OCI-LY1 (cell line): ENCODE measurements around the gene RUNX1.

ENCODE experiments used
- H2AFZ ChIP-seq: fragments of 200-600 bp; sonication (generic), shearing (Covaris generic); 2 replicates; pipeline ENCODE4 v1.6.0; 2014; ENCODE audit warnings: antibody characterized with exemption, mild to moderate bottlenecking, low read length
- H3F3A ChIP-seq: fragments of 200-600 bp; sonication (generic), shearing (Covaris generic); 2 replicates; pipeline ENCODE4 v1.6.0; 2014; ENCODE audit warnings: mild to moderate bottlenecking, antibody characterized with exemption, low read length, moderate library complexity; ENCODE audit not compliant: insufficient read depth
- H3K27ac ChIP-seq: fragments of 200-600 bp; sonication (generic); 2 replicates; pipeline ENCODE4 v1.5.1; 2014; ENCODE audit warnings: low read length, mixed run types, mild to moderate bottlenecking, low read depth; ENCODE audit not compliant: poor library complexity, severe bottlenecking
- H3K27me3 ChIP-seq: fragments of 200-600 bp; sonication (generic); 2 replicates; pipeline ENCODE4 v1.6.0; 2014; ENCODE audit warnings: antibody characterized with exemption, mild to moderate bottlenecking, low read length, moderate library complexity; ENCODE audit not compliant: insufficient read depth
- H3K36me3 ChIP-seq: fragments of 200-600 bp; sonication (generic); 2 replicates; pipeline ENCODE4 v1.6.1; 2014; ENCODE audit warnings: mild to moderate bottlenecking, antibody characterized with exemption, low read length, moderate library complexity, mixed read lengths; ENCODE audit not compliant: insufficient read depth
- H3K4me1 ChIP-seq: fragments of 200-600 bp; sonication (generic); 2 replicates; pipeline ENCODE4 v1.5.1; 2014; ENCODE audit warnings: mild to moderate bottlenecking, low read length, moderate library complexity; ENCODE audit not compliant: insufficient read depth, severe bottlenecking
- H3K4me2 ChIP-seq: fragments of 200-600 bp; sonication (generic), shearing (Covaris generic); 2 replicates; pipeline ENCODE4 v1.6.1; 2014; ENCODE audit warnings: low read length
- H3K4me3 ChIP-seq: fragments of 200-600 bp; sonication (generic); 2 replicates; pipeline ENCODE4 v1.5.1; 2014; ENCODE audit warnings: low read length, low read depth, mild to moderate bottlenecking, mixed read lengths; ENCODE audit not compliant: poor library complexity, severe bottlenecking
- H3K79me2 ChIP-seq: fragments of 200-600 bp; shearing (Covaris generic); 2 replicates; pipeline ENCODE4 v1.6.1; 2016; ENCODE audit warnings: mixed run types, low read length, mixed read lengths; ENCODE audit not compliant: insufficient read depth
- H3K9ac ChIP-seq: fragments of 200-600 bp; sonication (generic), shearing (Covaris generic); 2 replicates; pipeline ENCODE4 v1.6.1; 2014; ENCODE audit warnings: mild to moderate bottlenecking, low read length, mixed read lengths
- H3K9me2 ChIP-seq: fragments of 200-600 bp; sonication (generic), shearing (Covaris generic); 2 replicates; pipeline ENCODE4 v1.6.1; 2014; ENCODE audit warnings: low read depth, mild to moderate bottlenecking, low read length, mixed read lengths
- H3K9me3 ChIP-seq: fragments of 200-600 bp; shearing (Covaris generic); 2 replicates; pipeline ENCODE4 v1.6.1; 2014; ENCODE audit warnings: low read length, mixed read lengths
- H4K20me1 ChIP-seq: fragments of 200-600 bp; sonication (generic), shearing (Covaris generic); 2 replicates; pipeline ENCODE4 v1.6.0; 2016; ENCODE audit warnings: mild to moderate bottlenecking, low read length; ENCODE audit not compliant: insufficient read depth
- EZH2 ChIP-seq: fragments of 200-600 bp; sonication (generic), shearing (Covaris generic); IDR thresholded peaks from 2 replicates; pipeline ENCODE4 v1.8.0; 2017; ENCODE audit warnings: borderline replicate concordance, mixed run types, mild to moderate bottlenecking, antibody characterized with exemption, low read length, moderate library complexity, mixed read lengths
- TF ChIP-seq, protein P1 (sequence below): fragments of 200-600 bp; sonication (generic), shearing (Covaris generic); IDR thresholded peaks from 2 replicates; pipeline ENCODE4 v1.5.1; 2017; ENCODE audit warnings: mild to moderate bottlenecking, antibody characterized with exemption, low read length, moderate library complexity, mixed read lengths

The RUNX1 gene

DNA sequence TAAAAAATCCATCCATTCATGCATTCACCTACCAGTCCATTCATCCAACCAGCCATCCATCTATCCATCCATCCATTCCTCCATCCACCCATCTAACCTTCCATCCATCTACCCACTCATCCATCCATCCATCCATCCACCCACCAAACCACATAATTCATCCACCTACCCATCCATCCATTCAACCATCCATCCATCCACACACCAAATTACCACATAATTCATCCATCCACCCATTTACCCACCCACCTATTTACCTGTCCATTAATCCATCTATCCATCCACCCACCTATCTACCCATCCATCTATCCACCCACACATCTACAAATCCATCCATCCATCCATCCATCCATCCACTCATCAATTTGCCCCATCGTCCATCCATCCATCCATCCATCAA, 308.9 kb downstream of the RUNX1 start:
- no peaks in the 10 kb centered on the region for H3K4me1 ChIP-seq
- no peak overlapping the region for H3K4me2 ChIP-seq
- no peaks in the 10 kb centered on the region for H4K20me1 ChIP-seq
- H3K79me2 ChIP-seq: no peaks in the 10 kb centered on the region
- TF ChIP-seq EZH2: no peak
- TF ChIP-seq, protein P1, sequence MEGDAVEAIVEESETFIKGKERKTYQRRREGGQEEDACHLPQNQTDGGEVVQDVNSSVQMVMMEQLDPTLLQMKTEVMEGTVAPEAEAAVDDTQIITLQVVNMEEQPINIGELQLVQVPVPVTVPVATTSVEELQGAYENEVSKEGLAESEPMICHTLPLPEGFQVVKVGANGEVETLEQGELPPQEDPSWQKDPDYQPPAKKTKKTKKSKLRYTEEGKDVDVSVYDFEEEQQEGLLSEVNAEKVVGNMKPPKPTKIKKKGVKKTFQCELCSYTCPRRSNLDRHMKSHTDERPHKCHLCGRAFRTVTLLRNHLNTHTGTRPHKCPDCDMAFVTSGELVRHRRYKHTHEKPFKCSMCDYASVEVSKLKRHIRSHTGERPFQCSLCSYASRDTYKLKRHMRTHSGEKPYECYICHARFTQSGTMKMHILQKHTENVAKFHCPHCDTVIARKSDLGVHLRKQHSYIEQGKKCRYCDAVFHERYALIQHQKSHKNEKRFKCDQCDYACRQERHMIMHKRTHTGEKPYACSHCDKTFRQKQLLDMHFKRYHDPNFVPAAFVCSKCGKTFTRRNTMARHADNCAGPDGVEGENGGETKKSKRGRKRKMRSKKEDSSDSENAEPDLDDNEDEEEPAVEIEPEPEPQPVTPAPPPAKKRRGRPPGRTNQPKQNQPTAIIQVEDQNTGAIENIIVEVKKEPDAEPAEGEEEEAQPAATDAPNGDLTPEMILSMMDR: no peak
- H3K9me2 ChIP-seq: no peaks in the 10 kb centered on the region
- no peak overlapping the region for H3K9ac ChIP-seq
- no peak overlapping the region for H3K27ac ChIP-seq
- peaks cover 4% of the 10 kb centered on the region; the same call in 1 of the 2 replicates for H3K27me3 ChIP-seq
- no peaks in the 10 kb centered on the region for H3K36me3 ChIP-seq
- no peaks in the 10 kb centered on the region for H3F3A ChIP-seq
- no peaks in the 10 kb centered on the region for H3K9me3 ChIP-seq
- no peak overlapping the region for H3K4me3 ChIP-seq
- no peak overlapping the region for H2AFZ ChIP-seq
